SK-N-SH (cell line): ENCODE data around the gene F5. TPM values are rescaled to one million over a fixed set of nuclear protein-coding genes. Genes with fewer than 3 reads are reported as not detected.
"Not testable (repeated sequence)": the region's sequence is repeated elsewhere in the genome, so short reads cannot be mapped to it uniquely, and the experiment has no call there.

Source experiments
- CTCF ChIA-PET: fragments of 300-600, 350-600 bp; formaldehyde crosslinking; extraction: SDS; loops from one replicate; lab custom pipeline; 2021; lab: Yijun Ruan, JAX
- POLR2A ChIA-PET: fragments of 350-600 bp; sonication (Branson Sonifier 250); formaldehyde crosslinking; extraction: SDS; loops from one replicate; lab custom pipeline; 2020; ENCODE audit warnings: antibody characterized with exemption, inconsistent platforms; lab: Yijun Ruan, JAX
- DNase-seq: peaks from one replicate; pipeline ENCODE4 v3.0.0; 2012
- H2AFZ ChIP-seq: fragments of 200-600 bp; sonication (generic); 2 replicates; pipeline ENCODE4 v1.8.1; 2016; ENCODE audit warnings: antibody characterized with exemption, mild to moderate bottlenecking, low read depth
- H3F3A ChIP-seq: fragments of 200-600 bp; sonication (generic); replicated peaks from 2 replicates; pipeline ENCODE3; 2016; ENCODE audit warnings: antibody characterized with exemption, mild to moderate bottlenecking; ENCODE audit not compliant: insufficient read depth
- H3K27ac ChIP-seq, 2 experiments: fragments of 200-500 bp in 1 of 2; fragments of 200-600 bp in 1 of 2; sonication (Bioruptor generic) in 1 of 2; sonication (generic), shearing (Covaris generic) in 1 of 2; 2 replicates each; pipeline versions ENCODE4 v1.5.1 to v1.6.1; 2014 to 2016; ENCODE audit warnings: low read depth in 2 of 2, inconsistent platforms in 1 of 2, low read length in 1 of 2, mild to moderate bottlenecking in 1 of 2, mixed read lengths in 1 of 2
- H3K27me3 ChIP-seq: fragments of 200-600 bp; sonication (generic), shearing (Covaris generic); 2 replicates; pipeline ENCODE4 v1.6.1; 2016; ENCODE audit warnings: mixed run types; ENCODE audit not compliant: insufficient read depth
- H3K36me3 ChIP-seq, 2 experiments: fragments of 200-500 bp in 1 of 2; fragments of 200-600 bp in 1 of 2; sonication (Bioruptor generic) in 1 of 2; sonication (generic) in 1 of 2; replicated peaks in 1 of 2; 2 replicates each; pipeline versions ENCODE3 to v1.5.1; 2014 to 2016; ENCODE audit warnings: low read length in 1 of 2, mild to moderate bottlenecking in 1 of 2; ENCODE audit not compliant: insufficient read depth in 2 of 2, control insufficient read depth in 1 of 2
- H3K4me1 ChIP-seq, 2 experiments: fragments of 200-500 bp in 1 of 2; fragments of 200-600 bp in 1 of 2; sonication (Bioruptor generic) in 1 of 2; sonication (generic), shearing (Covaris generic) in 1 of 2; 2 replicates each; pipeline versions ENCODE4 v1.5.1 to v1.6.1; 2014 to 2016; ENCODE audit warnings: low read depth in 1 of 2, low read length in 1 of 2, mixed run types in 1 of 2; ENCODE audit not compliant: insufficient read depth in 2 of 2, control insufficient read depth in 1 of 2
- H3K4me2 ChIP-seq: fragments of 200-600 bp; sonication (generic), shearing (Covaris generic); 2 replicates; pipeline ENCODE4 v1.6.1; 2017; ENCODE audit warnings: mixed run types
- H3K4me3 ChIP-seq, 2 experiments: fragments of 200-500 bp in 1 of 2; fragments of 200-600 bp in 1 of 2; sonication (Bioruptor generic) in 1 of 2; sonication (generic), shearing (Covaris generic) in 1 of 2; 2 replicates each; pipeline versions ENCODE4 v1.5.1 to v1.8.1; 2014 to 2016; ENCODE audit warnings: low read depth in 2 of 2, inconsistent platforms in 1 of 2, low read length in 1 of 2, mild to moderate bottlenecking in 1 of 2, mixed read lengths in 1 of 2, moderate library complexity in 1 of 2
- H3K79me2 ChIP-seq: fragments of 200-600 bp; sonication (generic); 2 replicates; pipeline ENCODE4 v1.8.1; 2017; ENCODE audit warnings: mild to moderate bottlenecking; ENCODE audit not compliant: insufficient read depth
- H3K9ac ChIP-seq: fragments of 200-600 bp; sonication (generic); 2 replicates; pipeline ENCODE4 v1.6.1; 2017; ENCODE audit warnings: mixed run types
- H3K9me2 ChIP-seq: fragments of 200-600 bp; sonication (generic); 2 replicates; pipeline ENCODE4 v1.6.1; 2017; ENCODE audit warnings: mixed run types
- H3K9me3 ChIP-seq: fragments of 200-600 bp; sonication (generic); 2 replicates; pipeline ENCODE4 v1.6.1; 2017; ENCODE audit warnings: mixed run types, mild to moderate bottlenecking, moderate library complexity
- H4K20me1 ChIP-seq: fragments of 200-600 bp; sonication (generic); 2 replicates; pipeline ENCODE4 v1.6.1; 2017; ENCODE audit warnings: mild to moderate bottlenecking, mixed run types; ENCODE audit not compliant: insufficient read depth
- CHD2 ChIP-seq: fragments of 150-350 bp; IDR thresholded peaks from 2 replicates; pipeline ENCODE4 v1.6.1; 2018; ENCODE audit warnings: low read length; ENCODE audit not compliant: partially characterized antibody
- ELF1 ChIP-seq: IDR thresholded peaks from 2 replicates; pipeline ENCODE4 v1.4.0; 2012
- EP300 ChIP-seq, 2 experiments: IDR thresholded peaks; 2 replicates each; pipeline versions ENCODE4 v1.4.0 to v1.6.1; 2012; ENCODE audit warnings: borderline replicate concordance in 1 of 2, low read depth in 1 of 2, low read length in 1 of 2
- EZH2phosphoT487 ChIP-seq: fragments of 200-600 bp; sonication (generic); IDR thresholded peaks from 2 replicates; pipeline ENCODE4 v1.6.1; 2017; ENCODE audit warnings: low read depth, mixed run types, mild to moderate bottlenecking, antibody characterized with exemption, moderate library complexity, borderline replicate concordance
- FOSL2 ChIP-seq: IDR thresholded peaks from 2 replicates; pipeline ENCODE4 v1.4.0; 2012; ENCODE audit warnings: low read depth, mild to moderate bottlenecking, moderate library complexity, borderline replicate concordance
- FOXJ3 ChIP-seq: sonication (generic); formaldehyde crosslinking; IDR thresholded peaks from 2 replicates; pipeline ENCODE4 v1.5.1; 2020; ENCODE audit warnings: mild to moderate bottlenecking, missing genetic modification reagents
- GABPA ChIP-seq: IDR thresholded peaks from 2 replicates; pipeline ENCODE4 v1.4.0; 2012; ENCODE audit warnings: low read depth, mild to moderate bottlenecking
- GATA2 ChIP-seq: sonication (generic); formaldehyde crosslinking; IDR thresholded peaks from 2 replicates; pipeline ENCODE4 v1.5.0; 2020; ENCODE audit warnings: mild to moderate bottlenecking, missing genetic modification reagents
- MEF2A ChIP-seq: IDR thresholded peaks from 2 replicates; pipeline ENCODE4 v1.4.0; 2012; ENCODE audit warnings: low read depth, borderline replicate concordance
- NRF1 ChIP-seq: IDR thresholded peaks from 2 replicates; pipeline ENCODE4 v1.6.1; 2012; ENCODE audit warnings: low read depth, mild to moderate bottlenecking, low read length
- RXRA ChIP-seq: IDR thresholded peaks from 2 replicates; pipeline ENCODE4 v1.4.0; 2012; ENCODE audit warnings: low read depth, mild to moderate bottlenecking, borderline replicate concordance
- SIN3A ChIP-seq: IDR thresholded peaks from 2 replicates; pipeline ENCODE4 v1.6.1; 2012; ENCODE audit warnings: low read depth, mild to moderate bottlenecking, low read length, moderate library complexity, borderline replicate concordance
- TCF12 ChIP-seq: IDR thresholded peaks from 2 replicates; pipeline ENCODE4 v1.4.0; 2012
- TEAD4 ChIP-seq: IDR thresholded peaks from 2 replicates; pipeline ENCODE4 v1.4.0; 2012; ENCODE audit warnings: mild to moderate bottlenecking, borderline replicate concordance; ENCODE audit not compliant: insufficient read depth
- WGBS: methylation state at CpG from one replicate; pipeline ENCODE4 v1.1.6; 2017; ENCODE audit warnings: low lambda C conversion rate; 5-methylcytosine and 5-hydroxymethylcytosine counted together
- polyA plus RNA-seq, 3 experiments: library from polyadenylated mRNA; depleted of rRNA; stranded (reverse); fragments of >200 nt; gene quantifications; 2 replicates each; pipeline ENCODE4 v1.2.3, GENCODE V29; 2012
- TF ChIP-seq, protein P1 (sequence below): fragments of 200-600 bp; sonication (generic); IDR thresholded peaks from 2 replicates; pipeline ENCODE4 v1.6.1; 2017; ENCODE audit warnings: antibody characterized with exemption, mild to moderate bottlenecking, moderate library complexity
- TF ChIP-seq, protein P2 (sequence below): IDR thresholded peaks from 2 replicates; pipeline ENCODE4; 2012
- TF ChIP-seq, protein P3 (sequence below): fragments of 150-350 bp; IDR thresholded peaks from 2 replicates; pipeline ENCODE4 v1.6.1; 2017; ENCODE audit warnings: antibody characterized with exemption, low read length, low read depth, borderline replicate concordance
- TF ChIP-seq, protein P4 (sequence below): IDR thresholded peaks from 2 replicates; pipeline ENCODE4 v1.4.0; 2012; ENCODE audit warnings: low read depth, borderline replicate concordance

The F5 gene
- polyA plus RNA-seq, 1 of the 3 experiments (the other 2 are of a cell fraction): under 0.01 TPM

GRCh38 chr1:169508432-169509338 is 77.6 kb downstream of the F5 start (continued):
- TF ChIP-seq FOXJ3 (CRISPR knock-in tag) (no peak), FOSL2 (no peak), EZH2phosphoT487 (no peak)

DNA sequence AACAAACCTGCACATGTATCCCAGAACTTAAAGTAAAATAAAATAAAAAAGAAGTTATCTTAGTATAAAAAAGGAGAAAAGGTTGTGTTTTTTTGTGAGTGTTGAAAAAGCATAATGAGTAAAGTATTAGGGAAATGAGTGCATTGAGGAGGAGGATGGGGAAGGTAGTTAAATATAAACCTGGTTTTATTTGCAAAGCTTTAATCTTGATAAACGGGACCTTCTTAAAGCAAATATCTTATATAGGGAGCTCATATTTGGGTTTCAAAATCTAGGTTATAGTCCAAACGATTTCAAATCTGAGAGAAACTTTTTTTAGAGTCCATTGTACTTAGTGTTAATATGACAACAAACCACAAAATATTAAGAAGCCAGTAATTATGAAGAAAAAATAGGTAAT is 78.9 kb downstream of the F5 start:
- no peak overlapping the region for H2AFZ ChIP-seq
- H3K9me2 ChIP-seq: no peaks in the 10 kb centered on the region
- no peaks in the 10 kb centered on the region for H3K27me3 ChIP-seq
- no peaks in the 10 kb centered on the region for H3K79me2 ChIP-seq
- peaks cover 6% of the 10 kb centered on the region for H3F3A ChIP-seq
- TF ChIP-seq, protein P1, sequence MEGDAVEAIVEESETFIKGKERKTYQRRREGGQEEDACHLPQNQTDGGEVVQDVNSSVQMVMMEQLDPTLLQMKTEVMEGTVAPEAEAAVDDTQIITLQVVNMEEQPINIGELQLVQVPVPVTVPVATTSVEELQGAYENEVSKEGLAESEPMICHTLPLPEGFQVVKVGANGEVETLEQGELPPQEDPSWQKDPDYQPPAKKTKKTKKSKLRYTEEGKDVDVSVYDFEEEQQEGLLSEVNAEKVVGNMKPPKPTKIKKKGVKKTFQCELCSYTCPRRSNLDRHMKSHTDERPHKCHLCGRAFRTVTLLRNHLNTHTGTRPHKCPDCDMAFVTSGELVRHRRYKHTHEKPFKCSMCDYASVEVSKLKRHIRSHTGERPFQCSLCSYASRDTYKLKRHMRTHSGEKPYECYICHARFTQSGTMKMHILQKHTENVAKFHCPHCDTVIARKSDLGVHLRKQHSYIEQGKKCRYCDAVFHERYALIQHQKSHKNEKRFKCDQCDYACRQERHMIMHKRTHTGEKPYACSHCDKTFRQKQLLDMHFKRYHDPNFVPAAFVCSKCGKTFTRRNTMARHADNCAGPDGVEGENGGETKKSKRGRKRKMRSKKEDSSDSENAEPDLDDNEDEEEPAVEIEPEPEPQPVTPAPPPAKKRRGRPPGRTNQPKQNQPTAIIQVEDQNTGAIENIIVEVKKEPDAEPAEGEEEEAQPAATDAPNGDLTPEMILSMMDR: no peak
- no peak for TF ChIP-seq SIN3A
- TF ChIP-seq NRF1: no peak
- TF ChIP-seq, protein P2, sequence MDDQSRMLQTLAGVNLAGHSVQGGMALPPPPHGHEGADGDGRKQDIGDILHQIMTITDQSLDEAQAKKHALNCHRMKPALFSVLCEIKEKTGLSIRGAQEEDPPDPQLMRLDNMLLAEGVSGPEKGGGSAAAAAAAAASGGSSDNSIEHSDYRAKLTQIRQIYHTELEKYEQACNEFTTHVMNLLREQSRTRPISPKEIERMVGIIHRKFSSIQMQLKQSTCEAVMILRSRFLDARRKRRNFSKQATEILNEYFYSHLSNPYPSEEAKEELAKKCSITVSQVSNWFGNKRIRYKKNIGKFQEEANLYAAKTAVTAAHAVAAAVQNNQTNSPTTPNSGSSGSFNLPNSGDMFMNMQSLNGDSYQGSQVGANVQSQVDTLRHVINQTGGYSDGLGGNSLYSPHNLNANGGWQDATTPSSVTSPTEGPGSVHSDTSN: no peak
- no peak for TF ChIP-seq CHD2
- TF ChIP-seq EZH2phosphoT487: no peak
- no peak for TF ChIP-seq RXRA
- TF ChIP-seq, protein P3, sequence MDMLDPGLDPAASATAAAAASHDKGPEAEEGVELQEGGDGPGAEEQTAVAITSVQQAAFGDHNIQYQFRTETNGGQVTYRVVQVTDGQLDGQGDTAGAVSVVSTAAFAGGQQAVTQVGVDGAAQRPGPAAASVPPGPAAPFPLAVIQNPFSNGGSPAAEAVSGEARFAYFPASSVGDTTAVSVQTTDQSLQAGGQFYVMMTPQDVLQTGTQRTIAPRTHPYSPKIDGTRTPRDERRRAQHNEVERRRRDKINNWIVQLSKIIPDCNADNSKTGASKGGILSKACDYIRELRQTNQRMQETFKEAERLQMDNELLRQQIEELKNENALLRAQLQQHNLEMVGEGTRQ: no peak
- TF ChIP-seq EP300 (IDR thresholded peaks at IDR 0.05; ENCODE audit: borderline replicate concordance in 1 of 2, low read depth in 1 of 2, low read length in 1 of 2): no peak
- TF ChIP-seq MEF2A: no peak
- TF ChIP-seq GABPA: no peak
- TF ChIP-seq TCF12: no peak
- no peak for TF ChIP-seq TEAD4
- TF ChIP-seq ELF1: no peak
- TF ChIP-seq GATA2 (CRISPR knock-in tag): no peak
- TF ChIP-seq, protein P4, sequence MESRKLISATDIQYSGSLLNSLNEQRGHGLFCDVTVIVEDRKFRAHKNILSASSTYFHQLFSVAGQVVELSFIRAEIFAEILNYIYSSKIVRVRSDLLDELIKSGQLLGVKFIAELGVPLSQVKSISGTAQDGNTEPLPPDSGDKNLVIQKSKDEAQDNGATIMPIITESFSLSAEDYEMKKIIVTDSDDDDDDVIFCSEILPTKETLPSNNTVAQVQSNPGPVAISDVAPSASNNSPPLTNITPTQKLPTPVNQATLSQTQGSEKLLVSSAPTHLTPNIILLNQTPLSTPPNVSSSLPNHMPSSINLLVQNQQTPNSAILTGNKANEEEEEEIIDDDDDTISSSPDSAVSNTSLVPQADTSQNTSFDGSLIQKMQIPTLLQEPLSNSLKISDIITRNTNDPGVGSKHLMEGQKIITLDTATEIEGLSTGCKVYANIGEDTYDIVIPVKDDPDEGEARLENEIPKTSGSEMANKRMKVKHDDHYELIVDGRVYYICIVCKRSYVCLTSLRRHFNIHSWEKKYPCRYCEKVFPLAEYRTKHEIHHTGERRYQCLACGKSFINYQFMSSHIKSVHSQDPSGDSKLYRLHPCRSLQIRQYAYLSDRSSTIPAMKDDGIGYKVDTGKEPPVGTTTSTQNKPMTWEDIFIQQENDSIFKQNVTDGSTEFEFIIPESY: no peak
- H3K36me3 ChIP-seq: no peaks in the 10 kb centered on the region
- no peak overlapping the region for H3K27ac ChIP-seq
- no peak overlapping the region for H3K9ac ChIP-seq
- no peak for DNase-seq
- H4K20me1 ChIP-seq: no peaks in the 10 kb centered on the region
- H3K4me3 ChIP-seq: no peak overlapping the region
- 43% methylated on average over 2 of the region's 2 CpGs for WGBS
- no peak overlapping the region for H3K4me2 ChIP-seq
- POLR2A ChIA-PET: no interaction called here
- CTCF ChIA-PET: interaction anchor here (1.3 to 2.4 kb wide), 2 partner anchors 21 to 39 kb away, joined by 4 to 9 read pairs; partner anchors contain the start of gene SLC19A2
- H3K9me3 ChIP-seq: no peaks in the 10 kb centered on the region
- no peaks in the 10 kb centered on the region; a peak in 2 of 4 replicates for H3K4me1 ChIP-seq

DNA sequence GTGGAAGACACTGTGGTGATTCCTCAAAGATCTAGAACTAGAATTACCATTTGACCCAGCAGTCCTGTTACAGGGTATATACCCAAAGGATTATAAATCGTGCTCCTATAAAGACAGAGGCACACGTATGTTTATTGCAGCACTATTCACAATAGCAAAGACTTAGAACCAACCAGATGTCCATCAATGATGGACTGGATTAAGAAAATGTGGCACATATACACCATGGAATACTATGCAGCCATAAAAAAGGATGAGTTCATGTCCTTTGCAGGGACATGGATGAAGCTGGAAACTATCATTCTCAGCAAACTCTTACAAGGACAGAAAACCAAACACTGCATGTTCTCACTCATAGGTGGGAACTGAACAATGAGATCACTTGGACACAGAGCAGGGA is 82.7 kb downstream of the F5 start:
- WGBS: 82% methylated on average over 2 of the region's 2 CpGs
- POLR2A ChIA-PET: not testable (repeated sequence)

More for the DNA sequence above, 82.7 kb downstream of the F5 start:
- not testable (repeated sequence) for DNase-seq, H3K27ac ChIP-seq, H3K36me3 ChIP-seq, H3K9me2 ChIP-seq, H2AFZ ChIP-seq, H3K4me3 ChIP-seq, H3K9me3 ChIP-seq, H3K9ac ChIP-seq, H3K79me2 ChIP-seq, H3K4me1 ChIP-seq, H3F3A ChIP-seq, H3K27me3 ChIP-seq, H4K20me1 ChIP-seq, H3K4me2 ChIP-seq
- CTCF ChIA-PET: interaction anchor here (0.9 kb wide), 1 partner anchor 21 kb away, joined by 3 read pairs; no protein-coding TSS in a partner anchor
